ENCODE data around the gene ARMS2. TPM values are rescaled to one million over a fixed set of nuclear protein-coding genes. Genes with fewer than 3 reads are reported as not detected.

The ARMS2 gene
- total and polyA plus RNA-seq, 2 of the 13 experiments (the other 11 are each of a cell fraction or from before 2014, with no cell fraction given), result not detected

- TF ChIP-seq ZNF280D (CRISPR knock-in tag; IDR thresholded peaks at IDR 0.05), result no peak
- no peak for TF ChIP-seq TBP (CRISPR knock-in tag; IDR thresholded peaks at IDR 0.05)
- TF ChIP-seq ISL2 (CRISPR knock-in tag; IDR thresholded peaks at IDR 0.05), result no peak
- TF ChIP-seq TARDBP (CRISPR knock-in tag; IDR thresholded peaks at IDR 0.05), result no peak
- no peak for TF ChIP-seq CBFB (CRISPR knock-in tag; IDR thresholded peaks at IDR 0.05)
- no peak for TF ChIP-seq GMEB2 (CRISPR knock-in tag; IDR thresholded peaks at IDR 0.05; ENCODE audit: low read depth)
- TF ChIP-seq HINFP (CRISPR knock-in tag; IDR thresholded peaks at IDR 0.05; ENCODE audit: low read depth), result no peak
- TF ChIP-seq HES4 (CRISPR knock-in tag; IDR thresholded peaks at IDR 0.05; ENCODE audit: borderline replicate concordance), result no peak
Measured at GRCh38 chr10:122485670-122486069, 31.2 kb downstream of the ARMS2 start (continued).

Data from HepG2 (cell line).